Body of pancreas (tissue), 4 donors: ENCODE results near the gene FCHO1.

Experiments used
- POLR2A ChIP-seq, 3 donors: fragments of 450-650 bp; IDR thresholded peaks; one replicate each; pipeline ENCODE4 v1.6.1; 2016; ENCODE audit warnings: antibody characterized with exemption in 3 of 3, mild to moderate bottlenecking in 2 of 3
- TF ChIP-seq, protein P1 (sequence below), 7 experiments: fragments of 450-650 bp in 4 of 7; fragments of 200-600 bp in 3 of 7; sonication (generic) in 3 of 7; IDR thresholded peaks; one replicate each; pipeline ENCODE4 v1.5.1; 2016 to 2019; ENCODE audit warnings: antibody characterized with exemption in 7 of 7

DNA sequence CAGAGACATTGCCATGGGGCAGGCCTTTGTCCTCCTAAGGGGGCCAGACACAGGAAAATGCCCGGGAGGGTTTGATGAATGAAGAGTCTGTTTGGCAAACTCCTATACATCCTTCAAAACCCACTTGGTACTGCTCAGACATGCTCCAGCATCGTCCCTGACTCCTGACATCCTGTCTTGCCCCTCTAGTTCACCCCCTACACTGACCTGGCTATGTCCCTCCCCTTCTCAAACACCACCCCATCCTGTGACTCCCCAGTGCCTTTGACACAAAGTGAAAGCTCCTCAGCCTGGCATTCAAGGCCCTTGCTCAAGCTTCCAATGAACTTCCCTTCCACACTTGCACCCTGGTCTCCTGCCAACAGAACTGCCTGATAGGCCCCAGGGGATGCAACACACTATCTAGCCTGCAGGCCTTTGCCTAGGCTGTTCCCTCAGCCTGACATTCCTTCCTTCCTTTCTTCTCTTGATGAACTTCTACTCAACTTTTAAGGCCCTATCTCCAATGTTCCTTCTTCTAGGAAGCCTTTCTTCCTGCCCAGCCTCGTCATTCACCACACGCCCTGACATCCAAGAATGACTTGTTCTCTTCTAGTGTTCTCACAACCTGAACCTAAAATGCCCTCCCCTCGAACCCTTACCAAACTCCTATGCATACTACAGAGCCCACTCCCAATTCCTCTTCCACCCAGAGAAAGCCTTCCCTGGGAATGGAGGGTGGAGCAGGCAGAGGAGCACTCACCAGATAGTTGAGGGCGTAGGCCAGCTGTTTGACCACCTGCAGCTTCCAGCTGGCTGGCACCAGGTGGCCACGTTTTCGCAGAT is 84.1 kb downstream of the FCHO1 start:
- TF ChIP-seq, protein P1, sequence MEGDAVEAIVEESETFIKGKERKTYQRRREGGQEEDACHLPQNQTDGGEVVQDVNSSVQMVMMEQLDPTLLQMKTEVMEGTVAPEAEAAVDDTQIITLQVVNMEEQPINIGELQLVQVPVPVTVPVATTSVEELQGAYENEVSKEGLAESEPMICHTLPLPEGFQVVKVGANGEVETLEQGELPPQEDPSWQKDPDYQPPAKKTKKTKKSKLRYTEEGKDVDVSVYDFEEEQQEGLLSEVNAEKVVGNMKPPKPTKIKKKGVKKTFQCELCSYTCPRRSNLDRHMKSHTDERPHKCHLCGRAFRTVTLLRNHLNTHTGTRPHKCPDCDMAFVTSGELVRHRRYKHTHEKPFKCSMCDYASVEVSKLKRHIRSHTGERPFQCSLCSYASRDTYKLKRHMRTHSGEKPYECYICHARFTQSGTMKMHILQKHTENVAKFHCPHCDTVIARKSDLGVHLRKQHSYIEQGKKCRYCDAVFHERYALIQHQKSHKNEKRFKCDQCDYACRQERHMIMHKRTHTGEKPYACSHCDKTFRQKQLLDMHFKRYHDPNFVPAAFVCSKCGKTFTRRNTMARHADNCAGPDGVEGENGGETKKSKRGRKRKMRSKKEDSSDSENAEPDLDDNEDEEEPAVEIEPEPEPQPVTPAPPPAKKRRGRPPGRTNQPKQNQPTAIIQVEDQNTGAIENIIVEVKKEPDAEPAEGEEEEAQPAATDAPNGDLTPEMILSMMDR (IDR thresholded peaks at IDR 0.05), result no peak
- TF ChIP-seq POLR2A (IDR thresholded peaks at IDR 0.05), result no peak
